ENCODE results near the gene VPS13D. TPM values are rescaled to one million over a fixed set of nuclear protein-coding genes. Genes with fewer than 3 reads are reported as not detected.

Gene VPS13D
- polyA plus RNA-seq, 1 of the 3 experiments (the other 2 are of a cell fraction), result 15.0 TPM

- Histone ChIP-seq H3K27me3 (ENCODE audit: insufficient read depth) (no peaks in the 10 kb centered on the region), H3K9ac (no peak overlapping the region), H3F3A (replicated peaks; ENCODE audit: insufficient read depth) (no peaks in the 10 kb centered on the region), H3K4me1 (ENCODE audit: control insufficient read depth in 1 of 2, insufficient read depth in 2 of 2, low read depth in 1 of 2, low read length in 1 of 2) (peaks cover 20 to 27% of the 10 kb centered on the region in 2 experiments; a peak in 3 of 4 replicates), H3K27ac (ENCODE audit: low read depth in 2 of 2, low read length in 1 of 2) (peak overlapping the region in 1 of 2 experiments; percentile 66; a peak in 2 of 4 replicates), H3K9me3 (no peaks in the 10 kb centered on the region), H3K79me2 (ENCODE audit: insufficient read depth) (no peaks in the 10 kb centered on the region), H3K4me3 (ENCODE audit: low read depth in 2 of 2, low read length in 1 of 2) (no peak overlapping the region), H3K9me2 (no peaks in the 10 kb centered on the region), H3K4me2 (no peak overlapping the region), H3K36me3 (replicated peaks in 1 of 2; ENCODE audit: control insufficient read depth in 1 of 2, insufficient read depth in 2 of 2, low read length in 1 of 2) (peaks cover 0 to 7% of the 10 kb centered on the region in 2 experiments), H2AFZ (ENCODE audit: low read depth) (no peak overlapping the region), H4K20me1 (ENCODE audit: insufficient read depth) (no peaks in the 10 kb centered on the region)
- no peak for TF ChIP-seq TCF12 (IDR thresholded peaks at IDR 0.05)
- TF ChIP-seq ELF1 (IDR thresholded peaks at IDR 0.05), result no peak
- no peak for TF ChIP-seq TEAD4 (IDR thresholded peaks at IDR 0.05; ENCODE audit: borderline replicate concordance, insufficient read depth)
- no peak for TF ChIP-seq RCOR1 (IDR thresholded peaks at IDR 0.05; ENCODE audit: low read length)
- no peak for TF ChIP-seq TAF1 (IDR thresholded peaks at IDR 0.05; ENCODE audit: borderline replicate concordance, low read depth, low read length)
- no peak for TF ChIP-seq FOXM1 (IDR thresholded peaks at IDR 0.05; ENCODE audit: low read depth)
- no peak for TF ChIP-seq JUND (IDR thresholded peaks at IDR 0.05)
- TF ChIP-seq REST (IDR thresholded peaks at IDR 0.05; ENCODE audit: low read depth, low read length), result no peak
- no peak for TF ChIP-seq EP300 (IDR thresholded peaks at IDR 0.05; ENCODE audit: borderline replicate concordance in 1 of 2, low read depth in 1 of 2, low read length in 1 of 2)
- TF ChIP-seq GATA2 (CRISPR knock-in tag; IDR thresholded peaks at IDR 0.05), result no peak
- no peak for TF ChIP-seq SIN3A (IDR thresholded peaks at IDR 0.05; ENCODE audit: borderline replicate concordance, low read depth, low read length)
- no peak for TF ChIP-seq NRF1 (IDR thresholded peaks at IDR 0.05; ENCODE audit: low read depth, low read length)
- TF ChIP-seq POLR2AphosphoS5 (IDR thresholded peaks at IDR 0.05; ENCODE audit: low read depth, low read length), result no peak
- TF ChIP-seq CHD2 (IDR thresholded peaks at IDR 0.05; ENCODE audit: low read length, partially characterized antibody), result no peak
- POLR2A ChIA-PET, result interaction anchor here (1.2 kb wide), 1 partner anchor 163 kb away, joined by 4 read pairs; no protein-coding TSS in a partner anchor
- 97% methylated on average over 6 of the region's 6 CpGs for WGBS (ENCODE audit: low lambda C conversion rate)
- DNase-seq, result no peak
- CTCF ChIA-PET, result interaction anchor here (1.1 kb wide), 1 partner anchor 308 kb away, joined by 3 read pairs; no protein-coding TSS in a partner anchor
Observed at GRCh38 chr1:12432897-12433296, 203.1 kb downstream of the VPS13D start.

All from SK-N-SH (cell line).